ENCODE data around the gene MOK. TPM values are rescaled to one million over a fixed set of nuclear protein-coding genes. Genes with fewer than 3 reads are reported as not detected.
"Not testable (repeated sequence)": the region's sequence is repeated elsewhere in the genome, so short reads cannot be mapped to it uniquely, and the experiment has no call there.

MOK gene
- total RNA-seq, 2 experiments from 2014 or later, result 6.2 to 6.6 TPM

DNA sequence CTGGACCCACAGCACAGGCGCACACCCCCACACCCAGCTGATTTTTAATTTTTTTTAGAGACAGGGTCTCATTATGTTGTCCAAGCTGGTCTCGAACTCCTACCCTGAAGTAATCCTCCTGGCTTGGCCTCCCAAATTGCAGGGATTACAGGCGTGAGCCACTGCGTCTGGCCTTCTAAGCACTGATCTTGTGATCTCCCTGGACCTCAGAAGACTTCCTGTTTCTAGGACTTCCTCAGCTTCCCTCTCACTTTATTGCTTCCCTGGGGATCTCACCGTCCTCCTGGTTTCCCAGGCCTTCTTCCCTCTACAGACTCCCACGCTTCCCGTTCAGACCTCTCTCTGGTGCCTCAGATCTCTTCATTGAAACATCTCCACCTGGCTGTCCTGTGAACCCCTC lies 28.4 kb upstream of the MOK start:
- intact Hi-C loops (cut with micrococcal nuclease), result no loop called here
- no peaks in the 10 kb centered on the region for H3K9me3 Mint-ChIP-seq
- peaks cover 22% of the 10 kb centered on the region for H3K36me3 Mint-ChIP-seq (ENCODE audit: low read depth)
- TF ChIP-seq, protein P1, sequence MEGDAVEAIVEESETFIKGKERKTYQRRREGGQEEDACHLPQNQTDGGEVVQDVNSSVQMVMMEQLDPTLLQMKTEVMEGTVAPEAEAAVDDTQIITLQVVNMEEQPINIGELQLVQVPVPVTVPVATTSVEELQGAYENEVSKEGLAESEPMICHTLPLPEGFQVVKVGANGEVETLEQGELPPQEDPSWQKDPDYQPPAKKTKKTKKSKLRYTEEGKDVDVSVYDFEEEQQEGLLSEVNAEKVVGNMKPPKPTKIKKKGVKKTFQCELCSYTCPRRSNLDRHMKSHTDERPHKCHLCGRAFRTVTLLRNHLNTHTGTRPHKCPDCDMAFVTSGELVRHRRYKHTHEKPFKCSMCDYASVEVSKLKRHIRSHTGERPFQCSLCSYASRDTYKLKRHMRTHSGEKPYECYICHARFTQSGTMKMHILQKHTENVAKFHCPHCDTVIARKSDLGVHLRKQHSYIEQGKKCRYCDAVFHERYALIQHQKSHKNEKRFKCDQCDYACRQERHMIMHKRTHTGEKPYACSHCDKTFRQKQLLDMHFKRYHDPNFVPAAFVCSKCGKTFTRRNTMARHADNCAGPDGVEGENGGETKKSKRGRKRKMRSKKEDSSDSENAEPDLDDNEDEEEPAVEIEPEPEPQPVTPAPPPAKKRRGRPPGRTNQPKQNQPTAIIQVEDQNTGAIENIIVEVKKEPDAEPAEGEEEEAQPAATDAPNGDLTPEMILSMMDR (IDR thresholded peaks at IDR 0.05), result no peak
- no peak overlapping the region for H3K27ac Mint-ChIP-seq
- DNase-seq (no peak), ATAC-seq (no peak)
- CTCF ChIA-PET, result interaction anchor here (1.5 kb wide), 1 partner anchor 237 kb away, joined by 5 read pairs; no protein-coding TSS in a partner anchor
- no peaks in the 10 kb centered on the region for H3K4me1 Mint-ChIP-seq (ENCODE audit: low read depth)
- POLR2A ChIA-PET, result interaction anchor here (0.8 to 1.2 kb wide), 2 partner anchors 14 to 29 kb away, joined by 3 read pairs; partner anchors contain the start of genes CINP and TECPR2
- H3K4me3 Mint-ChIP-seq, result no peak overlapping the region
- H3K27me3 Mint-ChIP-seq, result no peaks in the 10 kb centered on the region

DNA sequence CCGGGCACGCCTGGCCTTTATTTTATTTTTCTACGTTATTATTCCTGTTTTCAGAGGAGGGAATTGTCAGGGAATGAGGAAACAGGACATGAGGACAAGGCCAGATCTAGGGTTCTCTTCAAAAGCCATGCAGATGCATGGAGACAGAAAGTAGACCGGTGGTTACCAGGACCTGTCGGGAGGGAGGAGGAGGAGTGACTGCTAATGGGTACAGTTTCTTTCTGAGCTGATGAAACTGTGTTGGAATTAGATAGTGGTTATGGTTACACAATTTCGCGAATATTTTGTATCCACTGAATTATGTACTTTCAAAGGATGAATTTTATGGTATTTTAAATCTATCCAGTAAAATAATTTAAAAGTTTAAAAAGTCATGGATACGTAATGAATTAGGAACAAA lies 25.8 kb upstream of the MOK start:
- TF ChIP-seq, protein P1 (IDR thresholded peaks at IDR 0.05), result no peak

DNA sequence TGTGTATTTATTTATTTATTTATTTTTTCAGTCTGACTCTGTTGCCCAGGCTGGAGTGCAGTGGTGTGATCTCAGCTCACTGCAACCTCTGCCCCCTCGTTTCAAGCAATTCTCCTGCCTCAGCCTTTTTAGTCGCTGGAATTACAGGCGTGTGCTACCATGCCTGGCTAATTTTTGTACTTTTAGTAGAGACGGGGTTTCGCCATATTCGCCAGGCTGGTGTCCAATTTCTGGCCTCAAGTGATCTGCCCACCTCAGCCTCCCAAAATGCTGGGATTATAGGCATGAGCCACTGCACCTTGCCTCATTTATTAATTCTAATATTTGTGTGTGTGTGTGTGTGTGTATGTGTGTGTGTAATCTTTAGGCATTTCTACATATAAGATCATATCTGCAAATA lies 24.4 kb upstream of the MOK start:
- H3K4me3 Mint-ChIP-seq; intact Hi-C loops (cut with micrococcal nuclease); CTCF ChIA-PET; H3K27ac Mint-ChIP-seq; H3K27me3 Mint-ChIP-seq; ATAC-seq; DNase-seq; H3K9me3 Mint-ChIP-seq; POLR2A ChIA-PET; H3K4me1 Mint-ChIP-seq (ENCODE audit: low read depth): not testable (repeated sequence)
- H3K36me3 Mint-ChIP-seq (ENCODE audit: low read depth), result peaks cover 17% of the 10 kb centered on the region

More for the DNA sequence above, 25.8 kb upstream of the MOK start:
- Mint-ChIP-seq H3K36me3 (ENCODE audit: low read depth) (peaks cover 20% of the 10 kb centered on the region), H3K9me3 (no peaks in the 10 kb centered on the region), H3K27me3 (no peaks in the 10 kb centered on the region), H3K4me1 (ENCODE audit: low read depth) (no peaks in the 10 kb centered on the region), H3K27ac (no peak overlapping the region), H3K4me3 (no peak overlapping the region)
- ATAC-seq (no peak), DNase-seq (no peak)
- POLR2A ChIA-PET, result no interaction called here
- intact Hi-C loops (cut with micrococcal nuclease), result no loop called here
- CTCF ChIA-PET, result no interaction called here

DNA sequence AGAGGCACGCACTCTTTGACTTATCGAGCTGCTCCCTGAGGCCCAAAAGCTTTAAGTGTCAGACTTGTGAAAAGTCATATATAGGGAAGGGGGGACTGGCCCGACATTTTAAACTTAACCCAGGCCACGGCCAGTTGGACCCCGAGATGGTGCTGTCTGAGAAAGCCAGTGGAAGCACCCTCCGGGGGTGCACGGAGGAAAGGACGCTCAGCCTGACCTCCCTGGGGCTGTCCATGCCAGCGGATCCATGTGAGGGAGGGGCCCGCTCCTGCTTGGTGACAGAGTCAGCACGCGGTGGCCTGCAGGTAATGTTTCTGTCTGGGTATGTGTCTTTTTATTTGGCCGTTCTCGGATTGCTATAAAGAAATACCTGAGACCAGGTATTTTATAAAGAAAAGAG lies 21.6 kb upstream of the MOK start:
- ChIA-PET CTCF (no interaction called here), POLR2A (no interaction called here)
- intact Hi-C loops (cut with micrococcal nuclease), result no loop called here
- no peak overlapping the region for H3K4me3 Mint-ChIP-seq
- no peak for ATAC-seq
- TF ChIP-seq, protein P1 (IDR thresholded peaks at IDR 0.05), result no peak
- peaks cover 10% of the 10 kb centered on the region for H3K36me3 Mint-ChIP-seq (ENCODE audit: low read depth)
- H3K9me3 Mint-ChIP-seq, result no peaks in the 10 kb centered on the region
- H3K4me1 Mint-ChIP-seq (ENCODE audit: low read depth), result peaks cover 5% of the 10 kb centered on the region
- H3K27me3 Mint-ChIP-seq, result no peaks in the 10 kb centered on the region
- no peak overlapping the region for H3K27ac Mint-ChIP-seq
- no peak for DNase-seq

DNA sequence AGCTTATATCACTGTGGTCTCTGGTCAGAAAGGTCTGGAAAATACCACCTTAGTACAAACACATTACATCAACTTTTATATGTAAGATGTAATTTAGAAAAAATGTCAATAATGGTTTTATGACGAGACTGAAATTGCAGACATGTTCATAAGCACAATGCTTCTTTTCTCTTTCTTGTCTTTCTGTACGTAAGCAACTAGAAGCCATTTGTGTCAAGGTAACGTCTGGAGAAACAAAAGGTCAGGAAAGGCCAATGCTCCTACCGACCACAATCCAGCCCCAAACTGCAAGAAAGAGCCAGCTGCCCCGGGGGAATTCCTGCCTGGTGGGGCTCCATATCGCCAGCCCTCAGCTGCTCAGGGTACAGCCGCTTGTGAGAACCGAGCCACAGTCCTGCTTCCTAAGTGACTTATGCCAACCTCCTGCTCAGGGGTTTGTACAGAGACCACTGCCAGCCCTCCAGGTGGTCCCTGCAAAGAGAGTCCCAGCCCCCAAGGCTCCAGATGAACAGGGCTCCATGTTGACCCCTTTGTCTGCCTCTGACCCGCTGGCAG lies 20.9 kb upstream of the MOK start:
- CTCF ChIA-PET, result no interaction called here

More for the DNA sequence above, 20.9 kb upstream of the MOK start:
- Mint-ChIP-seq H3K4me1 (ENCODE audit: low read depth) (peaks cover 12% of the 10 kb centered on the region), H3K4me3 (no peak overlapping the region), H3K9me3 (no peaks in the 10 kb centered on the region), H3K36me3 (ENCODE audit: low read depth) (peaks cover 8% of the 10 kb centered on the region), H3K27me3 (no peaks in the 10 kb centered on the region), H3K27ac (no peak overlapping the region)
- no peak for DNase-seq
- POLR2A ChIA-PET, result interaction anchor here (0.6 kb wide), 1 partner anchor 54 kb away, joined by 3 read pairs; no protein-coding TSS in a partner anchor
- intact Hi-C loops (cut with micrococcal nuclease), result no loop called here
- TF ChIP-seq, protein P1 (IDR thresholded peaks at IDR 0.05), result no peak
- ATAC-seq, result no peak
